SH-SY5Y (cell line): ENCODE results near the gene VPS37C.

ENCODE experiments used
- GATA2 ChIP-seq: IDR thresholded peaks from 2 replicates; pipeline ENCODE4 v1.6.1; 2011; ENCODE audit warnings: mild to moderate bottlenecking, low read depth, low read length
- GATA3 ChIP-seq: IDR thresholded peaks from 2 replicates; pipeline ENCODE4 v1.6.1; 2011; ENCODE audit warnings: low read depth, mild to moderate bottlenecking, low read length, moderate library complexity

GRCh38 chr11:61113201-61113600, 48.0 kb downstream of the VPS37C start:
- TF ChIP-seq GATA2 (no peak), GATA3 (no peak)
